H1 (cell line): ENCODE data around the gene REL. TPM values are rescaled to one million over a fixed set of nuclear protein-coding genes. Genes with fewer than 3 reads are reported as not detected.

Source experiments
- CTCF ChIA-PET: fragments of 300-600 bp; sonication (Branson Sonifier 250); formaldehyde crosslinking; loops from one replicate; lab custom pipeline; 2021; ENCODE audit not compliant: partially characterized antibody; lab: Charles Lee
- POLR2A ChIA-PET: fragments of 300-600 bp; sonication (Branson Sonifier 250); formaldehyde crosslinking; loops from one replicate; lab custom pipeline; 2021; ENCODE audit warnings: inconsistent platforms; ENCODE audit not compliant: partially characterized antibody; lab: Charles Lee
- DNase-seq, 2 experiments: peaks; one replicate each; pipeline versions ENCODE4 v3.0.0 to v3.0.0-alpha.2; 2010 to 2022; ENCODE audit warnings: low spot score in 2 of 2, low read depth in 1 of 2, mixed read lengths in 1 of 2
- FAIRE-seq: peaks from 2 replicates; lab custom pipeline; 2011; peaks lifted over from hg19 to GRCh38; lab: Jason Lieb, UNC
- H2AFZ ChIP-seq: 2 replicates; pipeline ENCODE4 v1.8.1; 2012; ENCODE audit warnings: low read length, inconsistent platforms
- H2AK5ac ChIP-seq: 2 replicates; pipeline ENCODE4 v1.6.1; 2013; ENCODE audit warnings: low read depth, low read length
- H2BK120ac ChIP-seq: replicated peaks from 2 replicates; pipeline ENCODE3; 2013; ENCODE audit warnings: low read depth, low read length, inconsistent platforms
- H2BK12ac ChIP-seq: 2 replicates; pipeline ENCODE4 v1.6.1; 2013; ENCODE audit warnings: low read depth, low read length
- H2BK15ac ChIP-seq: 2 replicates; pipeline ENCODE4 v1.6.1; 2013; ENCODE audit warnings: low read length
- H2BK20ac ChIP-seq: 2 replicates; pipeline ENCODE4 v1.6.1; 2013; ENCODE audit warnings: low read length
- H2BK5ac ChIP-seq: 2 replicates; pipeline ENCODE4 v1.6.1; 2013; ENCODE audit warnings: low read depth, low read length
- H3K14ac ChIP-seq: 2 replicates; pipeline ENCODE4 v1.6.1; 2013; ENCODE audit warnings: inconsistent platforms; ENCODE audit not compliant: insufficient read length
- H3K18ac ChIP-seq: 2 replicates; pipeline ENCODE4 v1.6.1; 2013; ENCODE audit warnings: low read length; ENCODE audit errors: extremely low read depth
- H3K23ac ChIP-seq: 2 replicates; pipeline ENCODE4 v1.6.1; 2013; ENCODE audit warnings: inconsistent platforms; ENCODE audit not compliant: insufficient read length
- H3K23me2 ChIP-seq: 2 replicates; pipeline ENCODE4 v1.6.1; 2013; ENCODE audit warnings: low read depth, low read length
- H3K27ac ChIP-seq: 2 replicates; pipeline ENCODE4 v1.6.1; 2011; ENCODE audit warnings: low read depth, low read length, inconsistent platforms
- H3K27me3 ChIP-seq, 4 experiments: replicated peaks in 1 of 4; 1 replicate in 1 of 4; 2 replicates in 3 of 4; pipeline versions ENCODE4 v1.6.1 to v1.8.1; 2011 to 2013; ENCODE audit warnings: low read length in 3 of 4, mild to moderate bottlenecking in 3 of 4, inconsistent platforms in 2 of 4, mixed read lengths in 2 of 4, moderate library complexity in 1 of 4; ENCODE audit not compliant: control insufficient read depth in 3 of 4, insufficient read depth in 3 of 4; ENCODE audit errors: extremely low read depth in 1 of 4
- H3K36me3 ChIP-seq, 4 experiments: 2 replicates each; pipeline versions ENCODE4 v1.6.1 to v1.8.1; 2011 to 2013; ENCODE audit warnings: mild to moderate bottlenecking in 4 of 4, low read length in 3 of 4, moderate library complexity in 2 of 4, control low read depth in 1 of 4, inconsistent platforms in 1 of 4; ENCODE audit not compliant: insufficient read depth in 4 of 4, control insufficient read depth in 2 of 4
- H3K4ac ChIP-seq: replicated peaks from 2 replicates; pipeline ENCODE3; 2013; ENCODE audit warnings: low read length, low read depth, mixed read lengths, inconsistent platforms; ENCODE audit not compliant: insufficient read length
- H3K4me1 ChIP-seq, 4 experiments: replicated peaks in 1 of 4; 1 replicate in 1 of 4; 2 replicates in 3 of 4; pipeline versions ENCODE4 v1.6.1 to v1.8.1; 2011 to 2013; ENCODE audit warnings: low read length in 3 of 4, inconsistent platforms in 2 of 4, mixed read lengths in 1 of 4; ENCODE audit not compliant: insufficient read depth in 4 of 4, control insufficient read depth in 3 of 4
- H3K4me2 ChIP-seq, 2 experiments: 2 replicates each; pipeline versions ENCODE4 v1.6.1 to v1.8.1; 2011 to 2013; ENCODE audit warnings: low read depth in 2 of 2, low read length in 2 of 2, control low read depth in 1 of 2, inconsistent platforms in 1 of 2, mild to moderate bottlenecking in 1 of 2; ENCODE audit not compliant: insufficient read depth in 1 of 2
- H3K4me3 ChIP-seq, 4 experiments: fragments of 200-600, 300-600 bp in 1 of 4; sonication (generic), shearing (Covaris generic), sonication (Bioruptor Twin) in 1 of 4; 2 replicates each; pipeline versions ENCODE4 v1.5.1 to v1.8.1; 2011 to 2016; ENCODE audit warnings: low read length in 4 of 4, low read depth in 3 of 4, control low read depth in 2 of 4, inconsistent platforms in 2 of 4, mild to moderate bottlenecking in 2 of 4, mixed read lengths in 1 of 4, moderate library complexity in 1 of 4; ENCODE audit not compliant: insufficient read depth in 2 of 4; ENCODE audit errors: extremely low read depth in 1 of 4
- H3K56ac ChIP-seq: replicated peaks from 2 replicates; pipeline ENCODE3; 2013; ENCODE audit warnings: low read depth, mild to moderate bottlenecking, mixed read lengths, low read length, inconsistent platforms; ENCODE audit not compliant: insufficient read length
- H3K79me1 ChIP-seq: 2 replicates; pipeline ENCODE4 v1.6.1; 2013; ENCODE audit warnings: low read depth, low read length, control low read depth
- H3K79me2 ChIP-seq, 2 experiments: 2 replicates each; pipeline versions ENCODE4 v1.6.1 to v1.8.1; 2012 to 2013; ENCODE audit warnings: low read length in 2 of 2, mild to moderate bottlenecking in 2 of 2, inconsistent platforms in 1 of 2; ENCODE audit not compliant: insufficient read depth in 2 of 2, control insufficient read depth in 1 of 2
- H3K9ac ChIP-seq, 4 experiments: replicated peaks in 1 of 4; 1 replicate in 1 of 4; 2 replicates in 3 of 4; pipeline versions ENCODE4 v1.6.1 to v1.8.1; 2011 to 2013; ENCODE audit warnings: low read depth in 3 of 4, low read length in 3 of 4, control low read depth in 2 of 4, mild to moderate bottlenecking in 2 of 4, moderate library complexity in 2 of 4, inconsistent platforms in 1 of 4; ENCODE audit errors: extremely low read depth in 1 of 4
- H3K9me3 ChIP-seq, 2 experiments: 2 replicates each; pipeline versions ENCODE4 v1.6.1 to v1.8.1; 2012 to 2013; ENCODE audit warnings: mild to moderate bottlenecking in 2 of 2, moderate library complexity in 2 of 2, control low read depth in 1 of 2, inconsistent platforms in 1 of 2, low read depth in 1 of 2, low read length in 1 of 2, mixed read lengths in 1 of 2; ENCODE audit not compliant: insufficient read depth in 2 of 2
- H4K20me1 ChIP-seq, 2 experiments: replicated peaks in 1 of 2; 2 replicates each; pipeline versions ENCODE3 to v1.8.1; 2011 to 2013; ENCODE audit warnings: inconsistent platforms in 2 of 2, low read length in 2 of 2, mild to moderate bottlenecking in 1 of 2; ENCODE audit not compliant: insufficient read depth in 2 of 2, control insufficient read depth in 1 of 2
- H4K5ac ChIP-seq: 2 replicates; pipeline ENCODE4 v1.6.1; 2013; ENCODE audit warnings: low read length, low read depth, mixed read lengths, inconsistent platforms; ENCODE audit not compliant: insufficient read length
- H4K8ac ChIP-seq: 2 replicates; pipeline ENCODE4 v1.8.0; 2013; ENCODE audit warnings: mild to moderate bottlenecking, moderate library complexity, low read length, inconsistent platforms; ENCODE audit not compliant: insufficient read depth; ENCODE audit errors: extremely low read depth
- H4K91ac ChIP-seq: replicated peaks from 2 replicates; pipeline ENCODE3; 2013; ENCODE audit warnings: low read length, mixed read lengths, inconsistent platforms; ENCODE audit not compliant: insufficient read length
- BCL11A ChIP-seq, 2 experiments: IDR thresholded peaks; one replicate each; pipeline ENCODE4 v1.6.1; 2011; ENCODE audit warnings: low read depth in 2 of 2, low read length in 2 of 2, mild to moderate bottlenecking in 2 of 2
- CTBP2 ChIP-seq: IDR thresholded peaks from 2 replicates; pipeline ENCODE4 v1.7.0; 2011; ENCODE audit warnings: borderline replicate concordance, mild to moderate bottlenecking, moderate library complexity, mixed read lengths, low read length; ENCODE audit not compliant: insufficient read depth, insufficient read length
- CTCF ChIP-seq, 3 experiments: IDR thresholded peaks; 1 replicate in 2 of 3; 2 replicates in 1 of 3; pipeline versions ENCODE4 v1.5.1 to v1.6.1; 2011; ENCODE audit warnings: low read length in 3 of 3, mild to moderate bottlenecking in 3 of 3, inconsistent platforms in 2 of 3, low read depth in 1 of 3, moderate library complexity in 1 of 3; ENCODE audit not compliant: insufficient read depth in 1 of 3; ENCODE audit errors: control extremely low read depth in 1 of 3
- FOSL1 ChIP-seq: IDR thresholded peaks from 2 replicates; pipeline ENCODE4 v1.6.1; 2011; ENCODE audit warnings: mild to moderate bottlenecking, low read depth, low read length, moderate library complexity; ENCODE audit not compliant: insufficient read depth
- USF2 ChIP-seq: IDR thresholded peaks from 2 replicates; pipeline ENCODE4 v1.6.1; 2011; ENCODE audit warnings: low read length, improper control_type of control experiment
- WGBS, 2 experiments: shearing (Covaris generic) in 1 of 2; methylation state at CpG; one replicate each; pipeline versions ENCODE4 v1.1.6 to v1.1.7; 2013 to 2015; ENCODE audit warnings: low lambda C conversion rate in 2 of 2, mixed read lengths in 2 of 2, inconsistent platforms in 1 of 2, low coverage in 1 of 2, missing lambda C conversion rate in 1 of 2; ENCODE audit not compliant: insufficient replicate concordance in 2 of 2, insufficient coverage in 1 of 2, insufficient read length in 1 of 2; ENCODE audit errors: extremely low coverage in 1 of 2, missing lambda C conversion rate in 1 of 2; 5-methylcytosine and 5-hydroxymethylcytosine counted together
- polyA plus RNA-seq, 7 experiments: library from polyadenylated mRNA; depleted of rRNA in 3 of 7; stranded (reverse) in 5 of 7; unstranded in 2 of 7; fragments of >200 nt in 5 of 7; fragments of 200-250 nt in 2 of 7; gene quantifications; 1 replicate in 5 of 7; 2 replicates in 1 of 7; 4 replicates in 1 of 7; pipeline versions ENCODE4 v1.2.1 to v1.2.3, GENCODE V29; 2011 to 2013; ENCODE audit warnings: missing spikeins in 2 of 7, mixed read lengths in 2 of 7
- total RNA-seq: library from RNA; stranded (reverse); fragmentation: NEBNext Ultra II Directional; extraction: Animal tissue kit (Norgen Biotek cat#: 25700); gene quantifications from 2 replicates; pipeline ENCODE4 v1.2.1, GENCODE V29; 2021

The REL gene
- total and polyA plus RNA-seq, 2 of the 8 experiments (the other 6 are each of a cell fraction or from before 2014, with no cell fraction given), result 1.5 to 7.5 TPM

- no peak overlapping the region for H3K4ac ChIP-seq
- peak overlapping the region; percentile 70; the same call in 1 of the 2 replicates for H2AFZ ChIP-seq
- H3K56ac ChIP-seq, result no peak overlapping the region
- no peak for TF ChIP-seq FOSL1
- no peak for TF ChIP-seq CTCF (IDR thresholded peaks at IDR 0.05; ENCODE audit: control extremely low read depth in 1 of 3, insufficient read depth in 1 of 3, low read depth in 1 of 3, low read length in 3 of 3)
- no peak for TF ChIP-seq BCL11A (IDR thresholded peaks at IDR 0.05; ENCODE audit: low read depth in 2 of 2, low read length in 2 of 2)
- TF ChIP-seq CTBP2, result no peak
- no peak for TF ChIP-seq USF2
- TF ChIP-seq, all 59 proteins: peak for 0
- Histone ChIP-seq H3K18ac (no peak overlapping the region), H2BK15ac (no peak overlapping the region), H3K27me3 (no peaks in the 10 kb centered on the region), H2BK20ac (no peak overlapping the region), H3K9ac (no peak overlapping the region), H3K27ac (no peak overlapping the region), H2BK12ac (no peak overlapping the region), H2BK120ac (no peak overlapping the region), H3K4me3 (no peak overlapping the region), H3K36me3 (no peaks in the 10 kb centered on the region), H4K91ac (no peak overlapping the region), H2BK5ac (no peak overlapping the region), H2AK5ac (no peak overlapping the region), H3K79me2 (no peaks in the 10 kb centered on the region), H3K23ac (no peak overlapping the region), H4K20me1 (no peaks in the 10 kb centered on the region), H3K23me2 (no peaks in the 10 kb centered on the region), H3K9me3 (no peaks in the 10 kb centered on the region), H4K5ac (no peak overlapping the region), H3K14ac (no peak overlapping the region), H3K4me1 (no peaks in the 10 kb centered on the region), H3K4me2 (no peak overlapping the region), H4K8ac (no peak overlapping the region), H3K79me1 (no peaks in the 10 kb centered on the region)
- FAIRE-seq (no peak), DNase-seq (no peak)
- CTCF ChIA-PET, result interaction anchor here (1.1 to 1.5 kb wide), 2 partner anchors 63 to 132 kb away, joined by 3 to 5 read pairs; no protein-coding TSS in a partner anchor
- POLR2A ChIA-PET, result interaction anchor here (1.2 kb wide), 1 partner anchor 15 kb away, joined by 3 read pairs; no protein-coding TSS in a partner anchor
- WGBS, 2 experiments, result 81% methylated on average over 3 of the region's 3 CpGs; no CpG with 5 or more reads in 1 of the 2 experiments
Measured at GRCh38 chr2:60867007-60867406, 14.4 kb upstream of the REL start.
